ENCODE measurements around the gene RNF103.

Gene RNF103

GRCh38 chr2:86650188-86650587 lies 26.5 kb upstream of the RNF103 start:
- in situ Hi-C loops (cut with HindIII; ENCODE audit: low sequenced_read_pairs) = no loop called here
- TF ChIP-seq, protein P1, sequence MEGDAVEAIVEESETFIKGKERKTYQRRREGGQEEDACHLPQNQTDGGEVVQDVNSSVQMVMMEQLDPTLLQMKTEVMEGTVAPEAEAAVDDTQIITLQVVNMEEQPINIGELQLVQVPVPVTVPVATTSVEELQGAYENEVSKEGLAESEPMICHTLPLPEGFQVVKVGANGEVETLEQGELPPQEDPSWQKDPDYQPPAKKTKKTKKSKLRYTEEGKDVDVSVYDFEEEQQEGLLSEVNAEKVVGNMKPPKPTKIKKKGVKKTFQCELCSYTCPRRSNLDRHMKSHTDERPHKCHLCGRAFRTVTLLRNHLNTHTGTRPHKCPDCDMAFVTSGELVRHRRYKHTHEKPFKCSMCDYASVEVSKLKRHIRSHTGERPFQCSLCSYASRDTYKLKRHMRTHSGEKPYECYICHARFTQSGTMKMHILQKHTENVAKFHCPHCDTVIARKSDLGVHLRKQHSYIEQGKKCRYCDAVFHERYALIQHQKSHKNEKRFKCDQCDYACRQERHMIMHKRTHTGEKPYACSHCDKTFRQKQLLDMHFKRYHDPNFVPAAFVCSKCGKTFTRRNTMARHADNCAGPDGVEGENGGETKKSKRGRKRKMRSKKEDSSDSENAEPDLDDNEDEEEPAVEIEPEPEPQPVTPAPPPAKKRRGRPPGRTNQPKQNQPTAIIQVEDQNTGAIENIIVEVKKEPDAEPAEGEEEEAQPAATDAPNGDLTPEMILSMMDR (IDR thresholded peaks at IDR 0.05; ENCODE audit: low read depth, low read length, missing control alignments) = no peak
- H3K4me3 ChIP-seq (ENCODE audit: low read depth, low read length) = no peak overlapping the region
- DNase-seq (ENCODE audit: low read depth) = no peak

DNA sequence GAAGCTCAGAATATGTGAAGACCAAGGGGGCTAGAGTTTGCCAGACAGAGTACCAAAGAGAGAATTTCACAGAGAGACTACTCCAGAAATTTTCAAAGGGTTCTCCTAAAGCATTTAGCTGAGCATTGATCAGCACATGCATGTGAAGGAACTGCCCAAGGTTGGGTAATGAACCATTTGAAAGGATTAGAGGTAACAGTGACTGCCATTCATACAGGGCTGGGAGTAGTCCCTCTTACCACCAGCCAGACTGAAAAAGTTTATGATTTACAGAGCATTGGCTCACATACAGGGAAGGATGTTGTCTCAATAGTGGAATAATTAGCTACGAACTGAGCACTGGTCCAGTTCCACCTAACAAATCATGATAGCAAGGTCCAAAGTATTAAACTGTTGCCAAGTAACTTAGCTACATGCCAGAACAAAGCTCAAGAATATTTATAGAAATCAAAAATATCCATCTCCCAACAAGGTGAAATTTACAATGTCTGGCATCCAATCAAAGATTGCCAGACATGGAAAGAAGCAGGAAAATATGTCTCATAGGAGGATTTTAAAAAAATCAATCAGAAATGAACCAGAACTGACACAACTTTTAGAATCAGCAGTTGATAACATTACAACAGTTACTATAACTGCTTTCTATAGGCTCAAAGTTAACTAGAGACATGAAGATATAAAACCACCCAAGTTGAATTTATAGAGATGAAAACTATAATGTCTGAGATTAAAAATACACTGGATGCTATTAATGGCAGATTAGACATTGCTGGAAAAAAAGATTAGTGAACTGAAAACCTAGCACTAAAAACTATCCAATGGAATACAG lies 25.7 kb upstream of the RNF103 start:
- H3K4me3 ChIP-seq (ENCODE audit: low read depth, low read length) = no peak overlapping the region
- in situ Hi-C loops (cut with HindIII; ENCODE audit: low sequenced_read_pairs) = no loop called here
- TF ChIP-seq, protein P1 (IDR thresholded peaks at IDR 0.05; ENCODE audit: low read depth, low read length, missing control alignments) = no peak
- DNase-seq (ENCODE audit: low read depth) = no peak

DNA sequence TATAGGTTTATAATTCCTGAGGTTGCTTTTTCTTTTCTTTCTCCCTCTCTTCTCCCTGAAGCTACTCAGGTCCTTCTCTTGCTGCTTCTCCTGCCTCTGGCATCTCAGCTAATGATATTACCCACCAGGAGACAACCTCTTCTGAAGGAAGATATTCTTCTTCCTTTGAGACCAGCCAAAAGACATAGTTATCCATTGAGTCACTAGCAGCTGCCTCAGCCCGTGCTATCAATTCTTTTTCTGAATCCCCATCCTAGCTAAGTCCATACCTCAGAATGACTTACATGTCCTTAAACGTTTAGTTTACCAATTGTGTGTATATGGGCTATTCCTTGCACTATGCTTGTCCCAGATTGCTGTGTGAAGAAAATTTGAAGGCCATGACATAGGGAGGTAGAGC lies 25.0 kb upstream of the RNF103 start:
- no peak overlapping the region for H3K4me3 ChIP-seq (ENCODE audit: low read depth, low read length)
- in situ Hi-C loops (cut with HindIII; ENCODE audit: low sequenced_read_pairs) = no loop called here
- no peak for DNase-seq (ENCODE audit: low read depth)
- TF ChIP-seq, protein P1 (IDR thresholded peaks at IDR 0.05; ENCODE audit: low read depth, low read length, missing control alignments) = no peak

DNA sequence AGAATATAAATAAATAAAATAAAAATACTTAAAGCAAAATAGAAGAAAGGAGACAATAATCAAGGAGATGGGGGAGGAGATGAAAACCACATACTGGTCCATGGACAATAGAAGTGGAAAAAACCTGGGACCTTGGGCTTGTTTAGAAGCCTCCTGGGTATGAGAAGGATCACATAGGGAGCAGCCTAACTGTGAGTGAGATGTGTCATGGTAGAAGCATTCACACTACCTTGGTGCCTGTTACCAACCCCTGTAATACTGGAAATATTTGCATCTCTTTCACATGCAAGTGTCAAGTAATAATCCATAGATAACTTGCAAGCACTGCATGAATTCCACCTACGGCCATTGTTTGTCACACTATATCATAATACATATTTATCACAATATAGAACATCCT lies 23.2 kb upstream of the RNF103 start:
- DNase-seq (ENCODE audit: low read depth) = no peak
- in situ Hi-C loops (cut with HindIII; ENCODE audit: low sequenced_read_pairs) = no loop called here
- H3K4me3 ChIP-seq (ENCODE audit: low read depth, low read length) = no peak overlapping the region
- TF ChIP-seq, protein P1 (IDR thresholded peaks at IDR 0.05; ENCODE audit: low read depth, low read length, missing control alignments) = no peak

DNA sequence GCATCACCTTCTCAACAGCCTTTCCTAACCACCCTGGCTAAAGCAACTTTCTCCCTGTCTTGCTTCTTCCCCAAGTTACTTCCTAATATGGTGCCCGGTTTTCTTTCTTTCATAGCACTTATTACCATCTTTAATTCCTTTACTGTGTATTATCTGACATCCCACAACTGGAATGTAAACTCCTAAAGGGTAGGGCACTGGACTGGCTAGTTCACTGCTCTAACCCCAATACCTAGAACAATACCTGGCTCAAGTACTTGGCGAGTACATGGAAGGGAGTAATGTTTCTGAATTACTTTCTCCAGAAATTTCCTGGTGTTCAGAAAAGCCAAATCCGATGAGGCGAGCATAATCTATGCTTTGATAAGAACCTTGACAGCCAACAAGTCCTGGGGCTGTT lies 22.7 kb upstream of the RNF103 start:
- no peak overlapping the region for H3K4me3 ChIP-seq (ENCODE audit: low read depth, low read length)
- no peak for DNase-seq (ENCODE audit: low read depth)
- TF ChIP-seq, protein P1 (IDR thresholded peaks at IDR 0.05; ENCODE audit: low read depth, low read length, missing control alignments) = no peak
- in situ Hi-C loops (cut with HindIII; ENCODE audit: low sequenced_read_pairs) = no loop called here

GRCh38 chr2:86645752-86646151 lies 22.1 kb upstream of the RNF103 start:
- in situ Hi-C loops (cut with HindIII; ENCODE audit: low sequenced_read_pairs) = no loop called here
- no peak for DNase-seq (ENCODE audit: low read depth)
- TF ChIP-seq, protein P1 (IDR thresholded peaks at IDR 0.05; ENCODE audit: low read depth, low read length, missing control alignments) = no peak
- no peak overlapping the region for H3K4me3 ChIP-seq (ENCODE audit: low read depth, low read length)
